HepG2 (cell line): ENCODE data around the gene BLVRB. TPM values are rescaled to one million over a fixed set of nuclear protein-coding genes. Genes with fewer than 3 reads are reported as not detected.

Experiments used
- GATA4 ChIP-seq: sonication (generic); IDR thresholded peaks from 2 replicates; pipeline ENCODE4 v1.6.1; 2016; ENCODE audit warnings: antibody characterized with exemption, low read depth, borderline replicate concordance
- RAD21 ChIP-seq: fragments of 450-650 bp; formaldehyde crosslinking; IDR thresholded peaks from 2 replicates; pipeline ENCODE4 v1.5.0; 2020; ENCODE audit warnings: mild to moderate bottlenecking
- SPEN ChIP-seq: sonication (generic); formaldehyde crosslinking; IDR thresholded peaks from 2 replicates; pipeline ENCODE4 v1.5.1; 2020; ENCODE audit warnings: low read depth, mild to moderate bottlenecking, missing genetic modification reagents
- THAP11 ChIP-seq: IDR thresholded peaks from 2 replicates; pipeline ENCODE4 v1.6.1; 2016; ENCODE audit warnings: missing biosample characterization, missing genetic modification reagents
- ZFP62 ChIP-seq: sonication (generic); formaldehyde crosslinking; IDR thresholded peaks from 2 replicates; pipeline ENCODE4 v1.4.0; 2020; ENCODE audit warnings: missing genetic modification reagents
- ZMYM2 ChIP-seq: sonication (generic); formaldehyde crosslinking; IDR thresholded peaks from 2 replicates; pipeline ENCODE4 v1.8.0; 2022; ENCODE audit warnings: mild to moderate bottlenecking, missing genetic modification reagents
- ZNF224 ChIP-seq: sonication (generic); formaldehyde crosslinking; IDR thresholded peaks from 2 replicates; pipeline ENCODE4 v1.5.0; 2020; ENCODE audit warnings: mild to moderate bottlenecking, missing genetic modification reagents
- ZNF329 ChIP-seq: sonication (generic); formaldehyde crosslinking; IDR thresholded peaks from 2 replicates; pipeline ENCODE4 v1.9.0; 2021; ENCODE audit warnings: low read depth, mild to moderate bottlenecking, missing genetic modification reagents
- ZNF441 ChIP-seq: sonication (generic); formaldehyde crosslinking; IDR thresholded peaks from 2 replicates; pipeline ENCODE4 v1.7.0; 2021; ENCODE audit warnings: missing genetic modification reagents, borderline replicate concordance
- ZNF780A ChIP-seq: sonication (generic); formaldehyde crosslinking; IDR thresholded peaks from 2 replicates; pipeline ENCODE4 v1.8.0; 2022; ENCODE audit warnings: mild to moderate bottlenecking, missing genetic modification reagents, moderate library complexity
- ZNF788 ChIP-seq: sonication (generic); formaldehyde crosslinking; IDR thresholded peaks from 2 replicates; pipeline ENCODE4 v1.5.0; 2020; ENCODE audit warnings: mild to moderate bottlenecking, missing genetic modification reagents, borderline replicate concordance
- polyA plus RNA-seq, 8 experiments: library from polyadenylated mRNA; depleted of rRNA in 3 of 8; stranded (reverse) in 7 of 8; unstranded in 1 of 8; fragments of >200 nt; fragmentation: Illumina TruSeq in 4 of 8; extraction: Trizol in 4 of 8; gene quantifications; 2 replicates each; pipeline versions ENCODE4 v1.2.1 to v1.2.3, GENCODE V29; 2011 to 2016; ENCODE audit warnings: low read depth in 4 of 8, missing spikeins in 1 of 8, mixed read lengths in 1 of 8; ENCODE audit not compliant: insufficient read depth in 1 of 8
- total RNA-seq, 5 experiments: library from RNA; depleted of rRNA; stranded (reverse); fragments of >200 nt; fragmentation: Illumina TruSeq; extraction: Trizol; gene quantifications; 2 replicates each; pipeline ENCODE4 v1.2.3, GENCODE V29; 2016; ENCODE audit warnings: low read depth in 1 of 5
- TF ChIP-seq, protein P1 (sequence below), 2 experiments: sonication (generic) in 1 of 2; formaldehyde crosslinking in 1 of 2; IDR thresholded peaks; 2 replicates each; pipeline versions ENCODE4 v1.4.0 to v1.6.1; 2018 to 2020; ENCODE audit warnings: missing genetic modification reagents in 2 of 2, borderline replicate concordance in 1 of 2, low read depth in 1 of 2, mild to moderate bottlenecking in 1 of 2, missing biosample characterization in 1 of 2
- TF ChIP-seq, protein P2 (sequence below): IDR thresholded peaks from 2 replicates; pipeline ENCODE4 v1.6.1; 2018; ENCODE audit warnings: missing genetic modification reagents, mild to moderate bottlenecking, missing compliant biosample characterization
- TF ChIP-seq, protein P3 (sequence below), 2 experiments: fragments of 450-650 bp in 1 of 2; sonication (generic) in 1 of 2; formaldehyde crosslinking; IDR thresholded peaks; 2 replicates each; pipeline versions ENCODE4 v1.5.0 to v1.8.0; 2020 to 2022; ENCODE audit warnings: mild to moderate bottlenecking in 1 of 2, missing genetic modification reagents in 1 of 2
- TF ChIP-seq, protein P4 (sequence below): sonication (generic); formaldehyde crosslinking; IDR thresholded peaks from 2 replicates; pipeline ENCODE4 v1.4.0; 2020; ENCODE audit warnings: mild to moderate bottlenecking, missing genetic modification reagents

Gene BLVRB
- total and polyA plus RNA-seq, 2 of the 13 experiments (the other 11 are each of a cell fraction or from before 2014, with no cell fraction given), result 25.9 to 51.4 TPM

DNA sequence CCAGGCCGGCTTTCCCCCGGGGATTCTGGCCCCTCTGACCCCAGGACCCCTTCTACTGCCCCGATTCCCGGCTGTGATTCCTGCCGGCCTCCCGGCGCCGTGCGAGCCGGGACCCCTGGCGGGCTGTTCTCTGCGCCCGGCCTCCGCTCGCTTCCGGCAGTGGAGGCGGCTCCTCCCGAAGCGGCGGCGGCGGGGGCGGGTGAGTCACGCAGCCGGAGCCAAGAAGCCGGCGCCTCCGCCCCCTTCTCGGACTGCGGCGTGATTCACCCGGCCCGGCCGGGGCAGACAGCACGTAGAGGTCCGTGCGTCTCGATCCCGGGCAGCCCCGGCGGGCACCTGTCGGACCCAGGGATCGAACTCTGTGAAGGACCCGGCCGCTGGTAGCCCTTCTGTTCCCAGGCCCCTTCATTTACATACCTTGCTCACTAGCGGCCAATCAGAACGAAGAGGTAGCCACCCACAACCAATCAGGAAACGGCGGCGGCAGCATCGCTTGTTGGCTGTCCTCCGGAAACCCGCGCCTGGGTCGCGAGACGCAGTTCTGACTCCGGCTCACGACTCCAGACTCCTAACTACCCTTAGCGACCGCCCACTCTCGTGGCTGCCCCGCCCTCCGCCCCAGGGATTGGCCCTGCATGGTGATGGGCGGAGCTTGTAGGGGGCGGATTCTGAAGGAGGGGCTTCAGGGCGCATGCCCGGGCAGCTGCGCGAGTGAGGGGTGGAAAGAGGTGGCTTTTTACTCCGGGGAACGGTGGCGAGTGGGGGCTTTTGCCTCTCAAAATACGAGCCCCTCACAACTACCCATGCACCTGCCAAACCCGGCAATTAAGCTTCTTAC lies 39.9 kb downstream of the BLVRB start, which contains the start of gene SERTAD1 (continued):
- TF ChIP-seq ZNF441 (CRISPR knock-in tag), result peak; percentile 88
- 0 out of 2 replicates have a peak, but pooled peaks have one; percentile 47 for TF ChIP-seq ZNF329 (CRISPR knock-in tag)
- peak; percentile 16; the same call in 1 of the 2 replicates for TF ChIP-seq ZNF224 (CRISPR knock-in tag)
- TF ChIP-seq ZNF780A (CRISPR knock-in tag), result no peak
- no peak for TF ChIP-seq ZFP62 (CRISPR knock-in tag)
- TF ChIP-seq RAD21 (CRISPR knock-in tag), result peak; percentile 43; the same call in 1 of the 2 replicates
- TF ChIP-seq, protein P1, sequence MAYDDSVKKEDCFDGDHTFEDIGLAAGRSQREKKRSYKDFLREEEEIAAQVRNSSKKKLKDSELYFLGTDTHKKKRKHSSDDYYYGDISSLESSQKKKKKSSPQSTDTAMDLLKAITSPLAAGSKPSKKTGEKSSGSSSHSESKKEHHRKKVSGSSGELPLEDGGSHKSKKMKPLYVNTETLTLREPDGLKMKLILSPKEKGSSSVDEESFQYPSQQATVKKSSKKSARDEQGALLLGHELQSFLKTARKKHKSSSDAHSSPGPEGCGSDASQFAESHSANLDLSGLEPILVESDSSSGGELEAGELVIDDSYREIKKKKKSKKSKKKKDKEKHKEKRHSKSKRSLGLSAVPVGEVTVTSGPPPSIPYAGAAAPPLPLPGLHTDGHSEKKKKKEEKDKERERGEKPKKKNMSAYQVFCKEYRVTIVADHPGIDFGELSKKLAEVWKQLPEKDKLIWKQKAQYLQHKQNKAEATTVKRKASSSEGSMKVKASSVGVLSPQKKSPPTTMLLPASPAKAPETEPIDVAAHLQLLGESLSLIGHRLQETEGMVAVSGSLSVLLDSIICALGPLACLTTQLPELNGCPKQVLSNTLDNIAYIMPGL (CRISPR knock-in tag; IDR thresholded peaks at IDR 0.05; ENCODE audit: borderline replicate concordance in 1 of 2, low read depth in 1 of 2), result peak; percentile 61 to 82; a peak in 3 of 4 replicates
- TF ChIP-seq SPEN, result peak; percentile 63; the same call in 1 of the 2 replicates
- 0 out of 2 replicates have a peak, but pooled peaks have one; percentile 27 for TF ChIP-seq ZMYM2 (CRISPR knock-in tag)
- TF ChIP-seq ZNF788, result peak; percentile 7; the same call in 1 of the 2 replicates
- TF ChIP-seq GATA4, result peak; percentile 90; the same call in 1 of the 2 replicates
- TF ChIP-seq THAP11 (CRISPR knock-in tag), result peak; percentile 78
- TF ChIP-seq, protein P2, sequence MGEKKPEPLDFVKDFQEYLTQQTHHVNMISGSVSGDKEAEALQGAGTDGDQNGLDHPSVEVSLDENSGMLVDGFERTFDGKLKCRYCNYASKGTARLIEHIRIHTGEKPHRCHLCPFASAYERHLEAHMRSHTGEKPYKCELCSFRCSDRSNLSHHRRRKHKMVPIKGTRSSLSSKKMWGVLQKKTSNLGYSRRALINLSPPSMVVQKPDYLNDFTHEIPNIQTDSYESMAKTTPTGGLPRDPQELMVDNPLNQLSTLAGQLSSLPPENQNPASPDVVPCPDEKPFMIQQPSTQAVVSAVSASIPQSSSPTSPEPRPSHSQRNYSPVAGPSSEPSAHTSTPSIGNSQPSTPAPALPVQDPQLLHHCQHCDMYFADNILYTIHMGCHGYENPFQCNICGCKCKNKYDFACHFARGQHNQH (CRISPR knock-in tag), result peak; percentile 29; the same call in 1 of the 2 replicates
- TF ChIP-seq, protein P3, sequence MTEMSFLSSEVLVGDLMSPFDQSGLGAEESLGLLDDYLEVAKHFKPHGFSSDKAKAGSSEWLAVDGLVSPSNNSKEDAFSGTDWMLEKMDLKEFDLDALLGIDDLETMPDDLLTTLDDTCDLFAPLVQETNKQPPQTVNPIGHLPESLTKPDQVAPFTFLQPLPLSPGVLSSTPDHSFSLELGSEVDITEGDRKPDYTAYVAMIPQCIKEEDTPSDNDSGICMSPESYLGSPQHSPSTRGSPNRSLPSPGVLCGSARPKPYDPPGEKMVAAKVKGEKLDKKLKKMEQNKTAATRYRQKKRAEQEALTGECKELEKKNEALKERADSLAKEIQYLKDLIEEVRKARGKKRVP (CRISPR knock-in tag; IDR thresholded peaks at IDR 0.05), result peak in 1 of 2 experiments; percentile 27; a peak in 1 of 4 replicates
- TF ChIP-seq, protein P4, sequence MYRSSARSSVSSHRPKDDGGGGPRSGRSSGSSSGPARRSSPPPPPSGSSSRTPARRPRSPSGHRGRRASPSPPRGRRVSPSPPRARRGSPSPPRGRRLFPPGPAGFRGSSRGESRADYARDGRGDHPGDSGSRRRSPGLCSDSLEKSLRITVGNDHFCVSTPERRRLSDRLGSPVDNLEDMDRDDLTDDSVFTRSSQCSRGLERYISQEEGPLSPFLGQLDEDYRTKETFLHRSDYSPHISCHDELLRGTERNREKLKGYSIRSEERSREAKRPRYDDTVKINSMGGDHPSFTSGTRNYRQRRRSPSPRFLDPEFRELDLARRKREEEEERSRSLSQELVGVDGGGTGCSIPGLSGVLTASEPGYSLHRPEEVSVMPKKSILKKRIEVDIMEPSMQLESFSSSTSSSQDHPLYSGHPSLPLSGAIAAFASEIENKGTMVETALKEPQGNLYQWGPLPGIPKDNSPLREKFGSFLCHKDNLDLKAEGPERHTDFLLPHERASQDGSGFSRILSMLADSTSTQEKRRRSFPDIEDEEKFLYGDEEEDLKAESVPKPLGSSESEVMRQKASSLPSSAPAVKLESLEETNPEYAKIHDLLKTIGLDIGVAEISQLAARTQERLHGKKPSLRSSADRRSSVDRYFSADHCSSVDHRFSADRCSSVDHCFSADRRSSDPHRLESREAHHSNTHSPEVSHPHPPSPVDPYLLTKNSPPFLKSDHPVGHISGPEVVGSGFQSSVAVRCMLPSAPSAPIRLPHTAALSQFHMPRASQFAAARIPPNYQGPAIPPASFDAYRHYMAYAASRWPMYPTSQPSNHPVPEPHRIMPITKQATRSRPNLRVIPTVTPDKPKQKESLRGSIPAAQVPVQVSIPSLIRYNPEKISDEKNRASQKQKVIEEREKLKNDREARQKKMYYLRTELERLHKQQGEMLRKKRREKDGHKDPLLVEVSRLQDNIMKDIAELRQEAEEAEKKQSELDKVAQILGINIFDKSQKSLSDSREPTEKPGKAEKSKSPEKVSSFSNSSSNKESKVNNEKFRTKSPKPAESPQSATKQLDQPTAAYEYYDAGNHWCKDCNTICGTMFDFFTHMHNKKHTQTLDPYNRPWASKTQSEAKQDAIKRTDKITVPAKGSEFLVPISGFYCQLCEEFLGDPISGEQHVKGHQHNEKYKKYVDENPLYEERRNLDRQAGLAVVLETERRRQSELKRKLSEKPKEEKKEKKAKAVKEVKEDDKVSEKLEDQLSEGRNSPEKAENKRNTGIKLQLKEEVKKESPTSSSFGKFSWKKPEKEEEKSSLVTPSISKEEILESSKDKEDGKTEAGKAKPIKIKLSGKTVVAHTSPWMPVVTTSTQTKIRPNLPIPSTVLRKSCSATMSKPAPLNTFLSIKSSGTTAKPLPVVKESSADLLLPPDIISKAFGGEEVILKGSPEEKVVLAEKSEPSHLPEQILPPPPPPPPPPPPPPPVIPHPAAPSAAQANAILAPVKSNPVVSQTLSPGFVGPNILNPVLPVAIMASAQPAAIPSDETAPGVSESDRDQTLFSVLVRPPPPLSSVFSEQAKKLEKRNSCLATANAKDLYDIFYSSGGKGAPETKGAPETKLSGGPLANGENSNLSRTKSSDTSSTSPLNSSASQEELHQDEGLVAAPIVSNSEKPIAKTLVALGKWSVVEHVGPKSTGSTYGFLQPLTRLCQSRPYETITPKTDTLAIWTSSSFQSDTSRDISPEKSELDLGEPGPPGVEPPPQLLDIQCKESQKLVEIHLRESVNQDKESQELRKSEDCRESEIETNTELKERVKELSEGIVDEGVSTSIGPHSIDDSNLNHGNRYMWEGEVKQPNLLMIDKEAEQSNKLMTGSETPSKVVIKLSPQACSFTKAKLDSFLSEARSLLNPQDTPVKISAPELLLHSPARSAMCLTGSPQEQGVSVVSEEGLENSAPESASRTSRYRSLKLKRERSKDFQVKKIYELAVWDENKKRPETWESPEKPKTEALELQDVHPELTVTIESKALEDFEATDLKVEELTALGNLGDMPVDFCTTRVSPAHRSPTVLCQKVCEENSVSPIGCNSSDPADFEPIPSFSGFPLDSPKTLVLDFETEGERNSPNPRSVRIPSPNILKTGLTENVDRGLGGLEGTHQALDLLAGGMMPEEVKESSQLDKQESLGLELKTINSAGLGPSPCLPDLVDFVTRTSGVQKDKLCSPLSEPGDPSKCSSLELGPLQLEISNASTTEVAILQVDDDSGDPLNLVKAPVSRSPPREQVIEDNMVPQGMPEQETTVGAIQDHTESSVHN (CRISPR knock-in tag), result peak; percentile 79; the same call in 1 of the 2 replicates
